ENCODE data around the gene YAP1.

YAP1 gene

GRCh38 chr11:102138223-102138622 is 28.0 kb downstream of the YAP1 start:
- no peak overlapping the region for H3K27ac Mint-ChIP-seq
- no peak overlapping the region for H3K4me3 Mint-ChIP-seq
- no peaks in the 10 kb centered on the region for H3K36me3 Mint-ChIP-seq (ENCODE audit: low read depth)
- no peak for DNase-seq (ENCODE audit: low spot score)
- no peaks in the 10 kb centered on the region for H3K9me3 Mint-ChIP-seq
- no peaks in the 10 kb centered on the region for H3K4me1 Mint-ChIP-seq (ENCODE audit: low read depth)
- H3K27me3 Mint-ChIP-seq (ENCODE audit: low read depth): no peaks in the 10 kb centered on the region

GRCh38 chr11:102138670-102139069 is 28.4 kb downstream of the YAP1 start:
- no peaks in the 10 kb centered on the region for H3K9me3 Mint-ChIP-seq
- no peaks in the 10 kb centered on the region for H3K27me3 Mint-ChIP-seq (ENCODE audit: low read depth)
- no peak for DNase-seq (ENCODE audit: low spot score)
- H3K4me3 Mint-ChIP-seq: no peak overlapping the region
- H3K4me1 Mint-ChIP-seq (ENCODE audit: low read depth): no peaks in the 10 kb centered on the region
- H3K36me3 Mint-ChIP-seq (ENCODE audit: low read depth): no peaks in the 10 kb centered on the region
- H3K27ac Mint-ChIP-seq: no peak overlapping the region

- H3K4me1 Mint-ChIP-seq (ENCODE audit: low read depth): no peaks in the 10 kb centered on the region
- H3K27ac Mint-ChIP-seq: no peak overlapping the region
- no peaks in the 10 kb centered on the region for H3K36me3 Mint-ChIP-seq (ENCODE audit: low read depth)
- no peak overlapping the region for H3K4me3 Mint-ChIP-seq
- DNase-seq (ENCODE audit: low spot score): no peak
- no peaks in the 10 kb centered on the region for H3K9me3 Mint-ChIP-seq
- no peaks in the 10 kb centered on the region for H3K27me3 Mint-ChIP-seq (ENCODE audit: low read depth)
These were observed 28.8 kb downstream of the YAP1 start for GRCh38 chr11:102139081-102139498.

- Mint-ChIP-seq H3K4me3 (no peak overlapping the region), H3K9me3 (no peaks in the 10 kb centered on the region), H3K27ac (no peak overlapping the region), H3K36me3 (ENCODE audit: low read depth) (no peaks in the 10 kb centered on the region), H3K27me3 (ENCODE audit: low read depth) (no peaks in the 10 kb centered on the region), H3K4me1 (ENCODE audit: low read depth) (no peaks in the 10 kb centered on the region)
- no peak for DNase-seq (ENCODE audit: low spot score)
These were observed 32.1 kb downstream of the YAP1 start for GRCh38 chr11:102142333-102142732.

GRCh38 chr11:102143867-102144266 is 33.6 kb downstream of the YAP1 start:
- Mint-ChIP-seq H3K27ac (no peak overlapping the region), H3K27me3 (ENCODE audit: low read depth) (no peaks in the 10 kb centered on the region), H3K9me3 (no peaks in the 10 kb centered on the region), H3K4me1 (ENCODE audit: low read depth) (no peaks in the 10 kb centered on the region), H3K4me3 (no peak overlapping the region), H3K36me3 (ENCODE audit: low read depth) (no peaks in the 10 kb centered on the region)
- DNase-seq (ENCODE audit: low spot score): no peak

GRCh38 chr11:102144357-102145355 is 34.4 kb downstream of the YAP1 start:
- H3K4me1 Mint-ChIP-seq (ENCODE audit: low read depth): no peaks in the 10 kb centered on the region
- H3K27me3 Mint-ChIP-seq (ENCODE audit: low read depth): no peaks in the 10 kb centered on the region
- no peak for DNase-seq (ENCODE audit: low spot score)
- no peaks in the 10 kb centered on the region for H3K36me3 Mint-ChIP-seq (ENCODE audit: low read depth)
- H3K27ac Mint-ChIP-seq: no peak overlapping the region
- H3K9me3 Mint-ChIP-seq: no peaks in the 10 kb centered on the region
- H3K4me3 Mint-ChIP-seq: no peak overlapping the region

- Mint-ChIP-seq H3K9me3 (no peaks in the 10 kb centered on the region), H3K4me3 (no peak overlapping the region), H3K27me3 (ENCODE audit: low read depth) (no peaks in the 10 kb centered on the region), H3K36me3 (ENCODE audit: low read depth) (no peaks in the 10 kb centered on the region), H3K27ac (no peak overlapping the region), H3K4me1 (ENCODE audit: low read depth) (no peaks in the 10 kb centered on the region)
- no peak for DNase-seq (ENCODE audit: low spot score)
These were observed 36.8 kb downstream of the YAP1 start for GRCh38 chr11:102147015-102147414.

- no peak for DNase-seq (ENCODE audit: low spot score)
- H3K4me1 Mint-ChIP-seq (ENCODE audit: low read depth): no peaks in the 10 kb centered on the region
- H3K36me3 Mint-ChIP-seq (ENCODE audit: low read depth): no peaks in the 10 kb centered on the region
- no peaks in the 10 kb centered on the region for H3K27me3 Mint-ChIP-seq (ENCODE audit: low read depth)
- no peak overlapping the region for H3K27ac Mint-ChIP-seq
- no peak overlapping the region for H3K4me3 Mint-ChIP-seq
- H3K9me3 Mint-ChIP-seq: no peaks in the 10 kb centered on the region
These were observed 37.4 kb downstream of the YAP1 start for GRCh38 chr11:102147632-102148031.

GRCh38 chr11:102148059-102148458 is 37.8 kb downstream of the YAP1 start:
- no peaks in the 10 kb centered on the region for H3K36me3 Mint-ChIP-seq (ENCODE audit: low read depth)
- no peaks in the 10 kb centered on the region for H3K4me1 Mint-ChIP-seq (ENCODE audit: low read depth)
- no peaks in the 10 kb centered on the region for H3K27me3 Mint-ChIP-seq (ENCODE audit: low read depth)
- DNase-seq (ENCODE audit: low spot score): no peak
- H3K27ac Mint-ChIP-seq: no peak overlapping the region
- H3K9me3 Mint-ChIP-seq: no peaks in the 10 kb centered on the region
- H3K4me3 Mint-ChIP-seq: no peak overlapping the region

- no peaks in the 10 kb centered on the region for H3K27me3 Mint-ChIP-seq (ENCODE audit: low read depth)
- DNase-seq (ENCODE audit: low spot score): no peak
- no peak overlapping the region for H3K4me3 Mint-ChIP-seq
- H3K36me3 Mint-ChIP-seq (ENCODE audit: low read depth): no peaks in the 10 kb centered on the region
- no peak overlapping the region for H3K27ac Mint-ChIP-seq
- no peaks in the 10 kb centered on the region for H3K9me3 Mint-ChIP-seq
- H3K4me1 Mint-ChIP-seq (ENCODE audit: low read depth): no peaks in the 10 kb centered on the region
These were observed 41.7 kb downstream of the YAP1 start for GRCh38 chr11:102151784-102152525.

GRCh38 chr11:102153082-102153481 is 42.8 kb downstream of the YAP1 start:
- H3K27me3 Mint-ChIP-seq (ENCODE audit: low read depth): no peaks in the 10 kb centered on the region
- H3K36me3 Mint-ChIP-seq (ENCODE audit: low read depth): no peaks in the 10 kb centered on the region
- no peak for DNase-seq (ENCODE audit: low spot score)
- H3K9me3 Mint-ChIP-seq: no peaks in the 10 kb centered on the region
- no peaks in the 10 kb centered on the region for H3K4me1 Mint-ChIP-seq (ENCODE audit: low read depth)
- no peak overlapping the region for H3K4me3 Mint-ChIP-seq
- H3K27ac Mint-ChIP-seq: no peak overlapping the region

- Mint-ChIP-seq H3K4me1 (ENCODE audit: low read depth) (no peaks in the 10 kb centered on the region), H3K9me3 (no peaks in the 10 kb centered on the region)
These were observed 44.6 kb downstream of the YAP1 start for GRCh38 chr11:102154806-102155205.

GRCh38 chr11:102155676-102156075 is 45.4 kb downstream of the YAP1 start:
- Mint-ChIP-seq H3K4me1 (ENCODE audit: low read depth) (no peaks in the 10 kb centered on the region), H3K4me3 (no peak overlapping the region), H3K9me3 (no peaks in the 10 kb centered on the region), H3K27ac (no peak overlapping the region), H3K27me3 (ENCODE audit: low read depth) (no peaks in the 10 kb centered on the region), H3K36me3 (ENCODE audit: low read depth) (no peaks in the 10 kb centered on the region)
- DNase-seq (ENCODE audit: low spot score): no peak

More at GRCh38 chr11:102154806-102155205, 44.6 kb downstream of the YAP1 start:
- Mint-ChIP-seq H3K36me3 (ENCODE audit: low read depth) (no peaks in the 10 kb centered on the region), H3K27ac (no peak overlapping the region), H3K27me3 (ENCODE audit: low read depth) (no peaks in the 10 kb centered on the region), H3K4me3 (no peak overlapping the region)
- no peak for DNase-seq (ENCODE audit: low spot score)

GRCh38 chr11:102157219-102157618 is 47.0 kb downstream of the YAP1 start:
- H3K9me3 Mint-ChIP-seq: no peaks in the 10 kb centered on the region
- no peak overlapping the region for H3K27ac Mint-ChIP-seq
- DNase-seq (ENCODE audit: low spot score): no peak
- no peak overlapping the region for H3K4me3 Mint-ChIP-seq
- H3K27me3 Mint-ChIP-seq (ENCODE audit: low read depth): no peaks in the 10 kb centered on the region
- H3K36me3 Mint-ChIP-seq (ENCODE audit: low read depth): no peaks in the 10 kb centered on the region
- H3K4me1 Mint-ChIP-seq (ENCODE audit: low read depth): no peaks in the 10 kb centered on the region
